DOHH2 (cell line): ENCODE measurements around the gene OGG1.

ENCODE experiments used
- H3F3A ChIP-seq: fragments of 200-600 bp; sonication (generic), shearing (Covaris generic); 2 replicates; pipeline ENCODE4 v1.6.0; 2016; ENCODE audit warnings: antibody characterized with exemption, mild to moderate bottlenecking; ENCODE audit not compliant: control insufficient read depth, insufficient read depth
- H3K27ac ChIP-seq: fragments of 200-600 bp; sonication (generic); 2 replicates; pipeline ENCODE4 v1.5.1; 2014; ENCODE audit warnings: low read depth, mild to moderate bottlenecking, low read length, moderate library complexity
- H3K27me3 ChIP-seq: fragments of 200-600 bp; sonication (generic); 2 replicates; pipeline ENCODE4 v1.6.1; 2014; ENCODE audit warnings: mild to moderate bottlenecking, low read length, mixed read lengths; ENCODE audit not compliant: control insufficient read depth
- H3K36me3 ChIP-seq: fragments of 200-600 bp; sonication (generic); 2 replicates; pipeline ENCODE4 v1.6.1; 2014; ENCODE audit warnings: mild to moderate bottlenecking, low read length, moderate library complexity, mixed read lengths; ENCODE audit not compliant: control insufficient read depth
- H3K4me1 ChIP-seq: fragments of 200-600 bp; sonication (generic); 2 replicates; pipeline ENCODE4 v1.6.1; 2014; ENCODE audit warnings: mild to moderate bottlenecking, low read length, mixed read lengths; ENCODE audit not compliant: control insufficient read depth
- H3K4me2 ChIP-seq: fragments of 200-600 bp; sonication (generic); 2 replicates; pipeline ENCODE4 v1.6.0; 2014; ENCODE audit warnings: mild to moderate bottlenecking, low read length, moderate library complexity
- H3K4me3 ChIP-seq: fragments of 200-600 bp; sonication (generic); 2 replicates; pipeline ENCODE4 v1.5.1; 2014; ENCODE audit warnings: mild to moderate bottlenecking, low read length, mixed read lengths
- H3K79me2 ChIP-seq: fragments of 200-600 bp; sonication (generic); 2 replicates; pipeline ENCODE4 v1.6.1; 2014; ENCODE audit warnings: mild to moderate bottlenecking, low read length, mixed read lengths; ENCODE audit not compliant: control insufficient read depth
- H3K9me2 ChIP-seq: fragments of 200-600 bp; sonication (generic); replicated peaks from 2 replicates; pipeline ENCODE4 v1.6.1; 2014; ENCODE audit warnings: mild to moderate bottlenecking, low read length, mixed read lengths; ENCODE audit not compliant: control insufficient read depth
- H3K9me3 ChIP-seq: fragments of 200-600 bp; sonication (generic); 2 replicates; pipeline ENCODE4 v1.6.1; 2014; ENCODE audit warnings: antibody characterized with exemption, low read length, mixed read lengths; ENCODE audit not compliant: control insufficient read depth, insufficient read depth
- H4K20me1 ChIP-seq: fragments of 200-600 bp; sonication (generic); 2 replicates; pipeline ENCODE4 v1.6.0; 2014; ENCODE audit warnings: low read depth, mild to moderate bottlenecking, antibody characterized with exemption, low read length, moderate library complexity; ENCODE audit not compliant: control insufficient read depth, insufficient read depth
- CTCF ChIP-seq: fragments of 200-600 bp; sonication (generic); IDR thresholded peaks from one replicate; pipeline ENCODE4 v1.5.1; 2014; ENCODE audit warnings: antibody characterized with exemption, mild to moderate bottlenecking, low read depth, low read length; ENCODE audit not compliant: poor library complexity, severe bottlenecking
- EZH2phosphoT487 ChIP-seq: fragments of 200-600 bp; sonication (generic); IDR thresholded peaks from 2 replicates; pipeline ENCODE4 v1.6.1; 2017; ENCODE audit warnings: borderline replicate concordance, mild to moderate bottlenecking, antibody characterized with exemption, low read length, moderate library complexity, mixed read lengths

The OGG1 gene

GRCh38 chr3:9760779-9761505 is 11.2 kb downstream of the OGG1 start:
- peaks cover 31% of the 10 kb centered on the region for H3K36me3 ChIP-seq
- no peaks in the 10 kb centered on the region for H3K79me2 ChIP-seq
- no peaks in the 10 kb centered on the region for H3K9me3 ChIP-seq
- H3F3A ChIP-seq, result no peaks in the 10 kb centered on the region; the same call in 1 of the 2 replicates
- H3K4me3 ChIP-seq, result no peak overlapping the region
- H3K9me2 ChIP-seq, result no peaks in the 10 kb centered on the region
- no peak overlapping the region for H3K27ac ChIP-seq
- no peaks in the 10 kb centered on the region for H3K27me3 ChIP-seq
- H3K4me1 ChIP-seq, result peaks cover 3% of the 10 kb centered on the region
- no peak overlapping the region for H3K4me2 ChIP-seq
- H4K20me1 ChIP-seq, result no peaks in the 10 kb centered on the region
- no peak for TF ChIP-seq EZH2phosphoT487
- no peak for TF ChIP-seq CTCF

- H3F3A ChIP-seq, result no peaks in the 10 kb centered on the region; the same call in 1 of the 2 replicates
- no peaks in the 10 kb centered on the region for H3K9me3 ChIP-seq
- peaks cover 21% of the 10 kb centered on the region for H3K36me3 ChIP-seq
- H4K20me1 ChIP-seq, result no peaks in the 10 kb centered on the region
- no peak overlapping the region for H3K27ac ChIP-seq
- H3K4me1 ChIP-seq, result peaks cover 11% of the 10 kb centered on the region
- no peak overlapping the region for H3K4me2 ChIP-seq
- H3K9me2 ChIP-seq, result no peaks in the 10 kb centered on the region
- no peaks in the 10 kb centered on the region for H3K27me3 ChIP-seq
- H3K4me3 ChIP-seq, result no peak overlapping the region
- no peaks in the 10 kb centered on the region for H3K79me2 ChIP-seq
- TF ChIP-seq EZH2phosphoT487, result no peak
- TF ChIP-seq CTCF, result no peak
Observed at GRCh38 chr3:9761919-9762318, 12.2 kb downstream of the OGG1 start.

- no peaks in the 10 kb centered on the region for H3K9me3 ChIP-seq
- H3K4me3 ChIP-seq, result no peak overlapping the region
- H3K9me2 ChIP-seq, result no peaks in the 10 kb centered on the region
- H3K36me3 ChIP-seq, result peaks cover 12% of the 10 kb centered on the region; the same call in 1 of the 2 replicates
- H3K4me1 ChIP-seq, result peaks cover 11% of the 10 kb centered on the region
- H3K79me2 ChIP-seq, result no peaks in the 10 kb centered on the region
- H4K20me1 ChIP-seq, result no peaks in the 10 kb centered on the region
- no peaks in the 10 kb centered on the region for H3K27me3 ChIP-seq
- no peak for TF ChIP-seq EZH2phosphoT487
- TF ChIP-seq CTCF, result no peak
- no peak overlapping the region for H3K27ac ChIP-seq
- H3K4me2 ChIP-seq, result no peak overlapping the region
- no peaks in the 10 kb centered on the region; the same call in 1 of the 2 replicates for H3F3A ChIP-seq
Observed at GRCh38 chr3:9762871-9763270, 13.1 kb downstream of the OGG1 start.
